GM18861 (cell line): ENCODE data around the gene CLCC1.

Source experiments
- ATAC-seq: cut with Tn5 transposase; IDR thresholded peaks from one replicate; pipeline ENCODE4 v1.9.1; 2021; ENCODE audit not compliant: unreplicated experiment

CLCC1 gene

DNA sequence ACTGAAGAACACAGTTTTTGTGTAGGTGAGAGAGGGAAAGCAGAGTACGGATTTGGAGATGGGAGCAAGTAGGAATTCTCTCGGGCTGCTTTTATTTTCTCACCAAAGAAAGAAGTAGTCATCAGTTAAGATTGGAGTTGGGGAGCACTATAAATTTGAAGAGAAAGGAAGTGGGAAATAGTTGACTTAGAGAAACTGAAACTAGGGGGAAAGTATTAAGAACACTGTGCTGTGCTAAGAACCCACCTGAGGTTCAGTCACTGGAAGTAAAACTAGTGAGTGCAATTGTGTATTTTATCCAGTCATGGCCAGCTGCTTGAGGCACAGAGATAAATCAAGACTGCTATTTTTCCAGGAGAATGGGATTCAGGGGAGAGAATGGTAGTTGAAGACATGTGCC is 37.4 kb downstream of the CLCC1 start:
- ATAC-seq = no peak

- ATAC-seq = no peak
Measured at GRCh38 chr1:108916788-108917187, 46.5 kb downstream of the CLCC1 start.
